ENCODE results near the gene IDH3G. TPM values are rescaled to one million over a fixed set of nuclear protein-coding genes. Genes with fewer than 3 reads are reported as not detected.

Gene IDH3G
- total RNA-seq, 1 donor from 2014 or later = 49.5 TPM

DNA sequence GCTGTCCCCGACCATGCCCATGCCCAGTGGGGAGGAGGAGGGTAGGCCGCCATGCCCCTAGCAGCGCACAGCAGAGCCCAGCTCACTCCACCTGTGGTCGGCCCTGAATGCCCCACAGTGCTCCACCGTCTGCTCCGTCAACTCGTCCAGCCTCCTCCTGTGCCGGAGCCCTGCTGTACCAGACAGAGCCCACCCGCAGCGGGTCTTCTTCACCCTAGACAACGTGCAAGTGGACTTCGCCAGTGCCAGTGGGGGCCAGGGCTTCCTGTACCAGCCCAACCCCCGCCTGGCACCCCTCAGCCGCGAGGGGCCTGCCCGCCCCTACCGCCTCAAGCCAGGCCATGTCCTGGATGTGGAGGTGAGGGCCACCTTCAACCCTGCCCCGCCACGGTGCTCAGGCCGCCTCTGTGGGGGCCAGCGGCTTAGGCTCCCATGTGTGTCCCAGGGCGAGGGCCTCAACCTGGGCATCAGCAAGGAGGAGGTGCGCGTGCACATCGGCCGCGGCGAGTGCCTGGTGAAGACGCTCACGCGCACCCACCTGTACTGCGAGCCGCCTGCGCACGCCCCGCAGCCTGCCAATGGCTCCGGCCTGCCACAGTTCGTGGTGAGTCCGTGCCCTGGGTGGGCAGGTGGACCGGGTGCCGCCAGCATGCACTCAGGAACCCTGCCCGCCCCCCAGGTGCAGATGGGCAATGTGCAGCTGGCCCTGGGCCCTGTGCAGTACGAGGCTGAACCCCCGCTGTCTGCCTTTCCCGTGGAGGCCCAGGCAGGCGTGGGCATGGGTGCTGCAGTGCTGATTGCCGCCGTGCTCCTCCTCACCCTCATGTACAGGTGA, 20.2 kb downstream of the IDH3G start:
- TF ChIP-seq, protein P1, sequence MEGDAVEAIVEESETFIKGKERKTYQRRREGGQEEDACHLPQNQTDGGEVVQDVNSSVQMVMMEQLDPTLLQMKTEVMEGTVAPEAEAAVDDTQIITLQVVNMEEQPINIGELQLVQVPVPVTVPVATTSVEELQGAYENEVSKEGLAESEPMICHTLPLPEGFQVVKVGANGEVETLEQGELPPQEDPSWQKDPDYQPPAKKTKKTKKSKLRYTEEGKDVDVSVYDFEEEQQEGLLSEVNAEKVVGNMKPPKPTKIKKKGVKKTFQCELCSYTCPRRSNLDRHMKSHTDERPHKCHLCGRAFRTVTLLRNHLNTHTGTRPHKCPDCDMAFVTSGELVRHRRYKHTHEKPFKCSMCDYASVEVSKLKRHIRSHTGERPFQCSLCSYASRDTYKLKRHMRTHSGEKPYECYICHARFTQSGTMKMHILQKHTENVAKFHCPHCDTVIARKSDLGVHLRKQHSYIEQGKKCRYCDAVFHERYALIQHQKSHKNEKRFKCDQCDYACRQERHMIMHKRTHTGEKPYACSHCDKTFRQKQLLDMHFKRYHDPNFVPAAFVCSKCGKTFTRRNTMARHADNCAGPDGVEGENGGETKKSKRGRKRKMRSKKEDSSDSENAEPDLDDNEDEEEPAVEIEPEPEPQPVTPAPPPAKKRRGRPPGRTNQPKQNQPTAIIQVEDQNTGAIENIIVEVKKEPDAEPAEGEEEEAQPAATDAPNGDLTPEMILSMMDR (IDR thresholded peaks at IDR 0.05; ENCODE audit: unreplicated experiment) = no peak
- DNase-seq (ENCODE audit: low spot score, unreplicated experiment) = no peak
- no peaks in the 10 kb centered on the region for H3K27me3 Mint-ChIP-seq
- H3K9me3 Mint-ChIP-seq (ENCODE audit: low read depth) = no peaks in the 10 kb centered on the region
- no peak overlapping the region for H3K4me3 Mint-ChIP-seq (ENCODE audit: low read depth)
- H3K36me3 Mint-ChIP-seq (ENCODE audit: insufficient read depth) = no peaks in the 10 kb centered on the region
- no peak overlapping the region for H3K27ac Mint-ChIP-seq
- H3K4me1 Mint-ChIP-seq (ENCODE audit: low read depth) = no peaks in the 10 kb centered on the region

GRCh38 chrX:153773218-153773611, 21.0 kb downstream of the IDH3G start:
- DNase-seq (ENCODE audit: low spot score, unreplicated experiment) = no peak
- H3K27ac Mint-ChIP-seq = no peak overlapping the region
- TF ChIP-seq, protein P1 (IDR thresholded peaks at IDR 0.05; ENCODE audit: unreplicated experiment) = no peak
- H3K4me3 Mint-ChIP-seq (ENCODE audit: low read depth) = no peak overlapping the region
- no peaks in the 10 kb centered on the region for H3K36me3 Mint-ChIP-seq (ENCODE audit: insufficient read depth)
- H3K4me1 Mint-ChIP-seq (ENCODE audit: low read depth) = no peaks in the 10 kb centered on the region
- no peaks in the 10 kb centered on the region for H3K27me3 Mint-ChIP-seq
- no peaks in the 10 kb centered on the region for H3K9me3 Mint-ChIP-seq (ENCODE audit: low read depth)

DNA sequence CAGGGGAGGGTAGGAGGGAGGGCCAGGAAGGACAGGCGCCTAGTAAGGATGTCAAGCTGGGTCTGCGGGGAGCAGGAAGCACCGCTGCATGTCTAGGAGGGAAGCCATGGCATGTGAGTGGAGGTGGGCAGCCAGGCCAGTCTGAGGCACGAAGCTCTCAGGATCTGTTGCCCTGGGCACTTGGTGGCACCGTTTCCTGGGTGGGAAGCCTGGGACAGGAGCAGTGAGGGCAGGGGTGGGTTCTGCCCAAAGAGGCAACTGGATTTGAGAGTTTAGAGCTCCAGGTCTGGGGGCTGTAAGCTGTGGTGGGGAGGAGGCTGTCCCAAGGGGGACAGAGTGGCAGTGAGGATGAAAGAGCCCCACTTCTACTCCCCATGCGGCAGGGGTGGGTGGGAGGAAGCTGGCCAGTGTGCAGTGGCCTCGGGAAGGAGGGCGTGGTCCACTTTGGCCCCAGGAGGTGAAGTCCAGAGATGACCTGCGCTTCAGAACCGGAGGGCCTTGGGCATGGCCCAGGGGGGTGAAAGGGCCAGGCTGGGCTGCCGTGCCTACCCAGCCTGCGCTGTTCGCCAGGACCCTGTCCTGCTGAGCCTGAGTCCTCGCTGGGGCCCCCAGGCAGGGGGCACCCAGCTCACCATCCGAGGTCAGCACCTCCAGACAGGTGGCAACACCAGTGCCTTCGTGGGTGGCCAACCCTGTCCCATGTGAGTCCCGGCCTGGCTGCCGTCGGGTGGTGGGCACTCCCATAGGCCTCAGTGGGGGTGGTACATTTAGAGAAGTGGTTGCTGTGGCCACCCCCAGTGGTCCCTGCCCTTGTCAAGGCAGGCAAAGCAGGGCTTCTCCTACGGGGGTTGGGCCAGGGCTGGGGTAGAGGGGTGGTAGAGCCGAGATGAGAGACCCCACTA, 21.6 kb downstream of the IDH3G start:
- no peaks in the 10 kb centered on the region for H3K9me3 Mint-ChIP-seq (ENCODE audit: low read depth)

DNA sequence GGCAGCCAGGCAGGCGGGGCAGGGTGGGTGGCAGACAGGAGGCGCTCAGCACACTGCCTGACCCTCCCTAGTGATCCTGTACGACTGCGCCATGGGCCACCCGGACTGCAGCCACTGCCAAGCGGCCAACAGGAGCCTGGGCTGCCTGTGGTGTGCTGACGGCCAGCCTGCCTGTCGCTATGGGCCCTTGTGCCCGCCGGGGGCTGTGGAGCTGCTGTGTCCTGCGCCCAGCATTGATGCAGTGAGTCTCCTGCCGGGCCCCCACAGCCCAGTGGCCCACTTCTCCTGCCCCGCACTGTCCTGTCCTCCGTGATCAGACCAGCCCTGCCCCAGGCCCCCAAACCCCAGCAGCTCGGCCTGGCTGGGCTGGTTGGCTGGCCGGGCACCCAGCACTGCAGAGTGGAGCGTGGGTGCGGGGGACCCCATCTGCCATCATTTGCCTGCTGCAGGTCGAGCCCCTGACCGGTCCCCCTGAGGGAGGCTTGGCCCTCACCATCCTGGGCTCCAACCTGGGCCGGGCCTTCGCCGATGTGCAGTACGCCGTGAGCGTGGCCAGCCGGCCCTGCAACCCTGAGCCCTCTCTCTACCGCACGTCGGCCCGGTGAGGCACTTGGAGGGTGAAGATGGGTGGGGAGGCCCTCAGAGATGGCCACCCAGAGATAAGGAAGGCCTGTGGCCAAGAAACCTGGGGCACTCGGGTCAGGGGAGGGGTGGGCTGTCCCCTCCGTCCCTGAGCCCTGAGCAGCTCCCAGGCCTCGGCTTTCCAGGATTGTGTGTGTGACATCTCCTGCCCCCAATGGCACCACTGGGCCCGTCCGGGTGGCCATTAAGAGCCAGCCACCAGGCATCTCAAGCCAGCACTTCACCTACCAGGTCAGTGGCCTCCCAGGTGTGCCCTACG, 22.5 kb downstream of the IDH3G start:
- Mint-ChIP-seq H3K9me3 (ENCODE audit: low read depth) (no peaks in the 10 kb centered on the region), H3K4me3 (ENCODE audit: low read depth) (no peak overlapping the region), H3K27me3 (no peaks in the 10 kb centered on the region)

More for the DNA sequence above, 21.6 kb downstream of the IDH3G start:
- TF ChIP-seq, protein P1 (IDR thresholded peaks at IDR 0.05; ENCODE audit: unreplicated experiment) = no peak
- Mint-ChIP-seq H3K27ac (no peak overlapping the region), H3K27me3 (no peaks in the 10 kb centered on the region), H3K4me3 (ENCODE audit: low read depth) (no peak overlapping the region), H3K4me1 (ENCODE audit: low read depth) (no peaks in the 10 kb centered on the region), H3K36me3 (ENCODE audit: insufficient read depth) (no peaks in the 10 kb centered on the region)
- DNase-seq (ENCODE audit: low spot score, unreplicated experiment) = no peak

More for the DNA sequence above, 22.5 kb downstream of the IDH3G start:
- H3K27ac Mint-ChIP-seq = no peak overlapping the region
- TF ChIP-seq, protein P1 (IDR thresholded peaks at IDR 0.05; ENCODE audit: unreplicated experiment) = no peak
- H3K4me1 Mint-ChIP-seq (ENCODE audit: low read depth) = no peaks in the 10 kb centered on the region
- no peaks in the 10 kb centered on the region for H3K36me3 Mint-ChIP-seq (ENCODE audit: insufficient read depth)
- DNase-seq (ENCODE audit: low spot score, unreplicated experiment) = no peak

All from progenitor cell of endocrine pancreas (in vitro differentiated cells).